Erythroblast (primary cell): ENCODE results near the gene MESD.

Source experiments
- GATA1 ChIP-seq: IDR thresholded peaks from 2 replicates; pipeline ENCODE4 v1.6.1; 2011; ENCODE audit warnings: low read depth, mild to moderate bottlenecking, control low read depth, low read length, moderate library complexity
- POLR2A ChIP-seq: IDR thresholded peaks from 2 replicates; pipeline ENCODE4 v1.6.1; 2011; ENCODE audit warnings: mild to moderate bottlenecking, low read length

DNA sequence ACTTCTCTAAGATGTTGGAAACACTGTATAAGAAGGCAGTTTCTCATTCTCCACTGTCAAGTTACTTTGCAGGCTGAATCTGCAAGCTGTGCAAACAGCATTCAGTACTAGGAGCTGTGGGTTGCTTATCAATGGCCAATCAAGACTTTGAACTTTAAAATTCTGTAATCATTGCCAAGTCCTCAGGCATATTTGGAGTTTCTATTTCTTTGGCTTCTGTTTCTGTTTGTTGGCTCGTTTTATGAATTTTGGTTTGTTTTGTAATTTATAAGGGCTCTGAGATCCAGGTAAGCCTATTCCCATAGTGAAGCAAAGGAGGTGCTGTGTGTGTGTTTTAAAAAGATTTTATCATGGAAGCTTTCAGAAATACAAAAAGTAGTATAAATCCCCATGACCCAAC, 43.2 kb upstream of the MESD start:
- no peak for TF ChIP-seq POLR2A
- TF ChIP-seq GATA1: no peak
